HUES6 (cell line): ENCODE data around the gene GMPPA.

Source experiments
- H3K27ac ChIP-seq: 2 replicates; pipeline ENCODE4 v1.7.0; 2013; ENCODE audit warnings: low read depth, mild to moderate bottlenecking, low read length, inconsistent platforms
- H3K27me3 ChIP-seq: 2 replicates; pipeline ENCODE4 v1.6.1; 2013; ENCODE audit warnings: low read length; ENCODE audit not compliant: control insufficient read depth, insufficient read depth
- H3K36me3 ChIP-seq: 2 replicates; pipeline ENCODE4 v1.6.1; 2013; ENCODE audit warnings: low read length; ENCODE audit not compliant: control insufficient read depth, insufficient read depth
- H3K4me1 ChIP-seq: 2 replicates; pipeline ENCODE4 v1.6.1; 2013; ENCODE audit warnings: low read length; ENCODE audit not compliant: control insufficient read depth, insufficient read depth
- H3K4me3 ChIP-seq: 2 replicates; pipeline ENCODE4 v1.5.1; 2013; ENCODE audit warnings: low read depth, low read length
- H3K9ac ChIP-seq: one replicate; pipeline ENCODE4 v1.6.1; 2013; ENCODE audit warnings: mild to moderate bottlenecking, low read length
- H3K9me3 ChIP-seq: 2 replicates; pipeline ENCODE4 v1.6.1; 2013; ENCODE audit warnings: low read depth, low read length; ENCODE audit not compliant: control insufficient read depth, insufficient read depth

GMPPA gene

DNA sequence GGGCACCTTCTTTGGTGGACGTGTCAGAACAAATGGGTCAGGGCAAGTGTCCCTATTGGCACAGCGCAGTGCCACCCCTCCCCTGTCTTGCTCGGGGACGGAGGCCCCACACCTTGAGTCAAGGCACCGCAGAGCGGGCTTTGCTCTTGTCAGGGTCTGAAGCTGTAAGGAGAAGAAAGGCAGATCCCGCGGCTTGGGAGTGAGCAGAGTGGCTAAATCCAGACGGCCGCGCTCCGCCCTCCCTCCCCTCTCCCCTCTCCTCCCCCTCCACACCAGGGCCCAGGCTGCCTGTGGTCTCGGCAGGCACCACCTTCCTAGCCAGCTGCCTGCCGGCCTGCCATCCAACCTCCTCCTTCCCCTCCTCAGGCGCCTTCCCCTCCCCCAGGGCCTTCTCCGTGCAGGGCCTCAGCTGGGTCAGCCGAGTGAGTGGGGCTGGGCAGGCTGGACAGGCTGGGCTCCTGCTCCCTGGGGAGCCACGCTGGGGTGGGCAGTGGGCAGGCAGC lies 38.2 kb upstream of the GMPPA start:
- H3K27ac ChIP-seq = no peak overlapping the region
- no peaks in the 10 kb centered on the region for H3K27me3 ChIP-seq
- no peaks in the 10 kb centered on the region for H3K9me3 ChIP-seq
- peaks cover 11% of the 10 kb centered on the region for H3K36me3 ChIP-seq
- H3K4me3 ChIP-seq = peak overlapping the region; percentile 14; the same call in 1 of the 2 replicates
- H3K9ac ChIP-seq = peak overlapping the region; percentile 2
- peaks cover 39% of the 10 kb centered on the region for H3K4me1 ChIP-seq

DNA sequence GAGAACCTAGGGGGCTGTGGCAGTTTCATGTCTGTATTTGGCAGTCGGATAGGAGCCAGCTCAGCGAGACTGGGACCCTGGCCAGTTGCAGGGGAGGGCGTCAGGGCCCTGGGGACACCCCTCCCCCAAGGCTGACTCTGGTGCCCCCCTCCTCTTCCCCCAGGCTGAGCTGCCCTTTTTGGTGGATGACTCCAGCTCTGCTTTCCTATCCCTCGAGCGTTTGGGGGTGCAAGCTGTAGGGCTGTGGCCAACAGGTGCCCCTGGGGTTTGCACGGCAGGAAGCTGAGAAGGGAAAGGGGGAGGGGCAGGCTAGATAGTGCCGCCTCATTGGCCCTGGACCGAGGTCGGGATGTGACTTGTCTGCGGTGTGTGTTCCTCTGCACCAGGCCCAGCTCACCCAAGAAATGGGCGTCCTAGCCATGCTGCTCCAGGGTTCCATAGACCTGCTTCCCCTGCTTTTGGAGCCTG lies 37.6 kb upstream of the GMPPA start:
- Histone ChIP-seq H3K27ac (no peak overlapping the region), H3K27me3 (no peaks in the 10 kb centered on the region), H3K4me3 (0 out of 2 replicates have a peak overlapping the region, but pooled peaks have one; percentile 1), H3K36me3 (peaks cover 15% of the 10 kb centered on the region), H3K9me3 (no peaks in the 10 kb centered on the region), H3K9ac (no peak overlapping the region), H3K4me1 (peaks cover 39% of the 10 kb centered on the region)

DNA sequence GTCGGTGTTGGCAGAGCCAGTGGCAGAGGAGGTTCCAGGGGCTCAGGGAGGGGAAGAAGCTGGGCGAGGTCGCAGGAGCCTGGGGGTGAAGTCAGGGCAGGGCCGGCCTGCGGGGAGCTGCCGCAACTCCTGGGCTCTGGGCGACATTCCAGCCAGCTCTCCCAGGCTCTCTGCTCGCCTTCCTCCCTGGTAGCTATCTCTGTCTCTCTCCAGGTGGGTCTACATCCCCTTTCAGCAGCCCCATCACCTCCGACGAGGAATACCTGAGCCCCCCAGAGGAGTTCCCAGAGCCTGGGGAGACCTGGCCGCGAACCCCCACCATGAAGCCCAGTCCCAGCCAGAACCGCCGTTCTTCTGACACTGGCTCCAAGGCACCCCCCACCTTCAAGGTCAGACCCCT lies 37.0 kb upstream of the GMPPA start:
- Histone ChIP-seq H3K27ac (no peak overlapping the region), H3K9ac (no peak overlapping the region), H3K4me3 (no peak overlapping the region), H3K27me3 (no peaks in the 10 kb centered on the region), H3K4me1 (peaks cover 39% of the 10 kb centered on the region), H3K36me3 (peaks cover 15% of the 10 kb centered on the region), H3K9me3 (no peaks in the 10 kb centered on the region)

DNA sequence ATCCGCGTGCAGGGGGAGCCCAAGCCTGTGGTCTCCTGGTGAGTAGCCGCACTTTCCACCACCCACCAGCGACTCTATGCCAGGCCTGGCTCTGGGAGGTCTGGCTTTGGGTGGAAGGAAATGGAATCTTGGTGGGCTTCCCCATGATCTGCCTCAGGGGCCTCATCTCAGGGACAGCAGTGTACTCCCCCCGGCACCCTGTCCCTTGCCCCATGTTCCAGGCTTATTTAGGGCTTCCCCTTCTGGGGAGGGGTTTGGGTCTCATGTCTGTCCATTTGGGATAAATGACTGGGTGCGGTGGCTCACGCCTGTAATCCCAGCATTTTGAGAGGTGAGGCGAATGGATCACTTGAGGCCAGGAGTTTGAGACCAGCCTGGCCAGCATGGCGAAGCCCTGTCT lies 36.3 kb upstream of the GMPPA start:
- Histone ChIP-seq H3K4me3 (no peak overlapping the region), H3K27ac (no peak overlapping the region), H3K4me1 (peaks cover 39% of the 10 kb centered on the region), H3K9ac (no peak overlapping the region), H3K9me3 (no peaks in the 10 kb centered on the region), H3K36me3 (peaks cover 17% of the 10 kb centered on the region), H3K27me3 (no peaks in the 10 kb centered on the region)

DNA sequence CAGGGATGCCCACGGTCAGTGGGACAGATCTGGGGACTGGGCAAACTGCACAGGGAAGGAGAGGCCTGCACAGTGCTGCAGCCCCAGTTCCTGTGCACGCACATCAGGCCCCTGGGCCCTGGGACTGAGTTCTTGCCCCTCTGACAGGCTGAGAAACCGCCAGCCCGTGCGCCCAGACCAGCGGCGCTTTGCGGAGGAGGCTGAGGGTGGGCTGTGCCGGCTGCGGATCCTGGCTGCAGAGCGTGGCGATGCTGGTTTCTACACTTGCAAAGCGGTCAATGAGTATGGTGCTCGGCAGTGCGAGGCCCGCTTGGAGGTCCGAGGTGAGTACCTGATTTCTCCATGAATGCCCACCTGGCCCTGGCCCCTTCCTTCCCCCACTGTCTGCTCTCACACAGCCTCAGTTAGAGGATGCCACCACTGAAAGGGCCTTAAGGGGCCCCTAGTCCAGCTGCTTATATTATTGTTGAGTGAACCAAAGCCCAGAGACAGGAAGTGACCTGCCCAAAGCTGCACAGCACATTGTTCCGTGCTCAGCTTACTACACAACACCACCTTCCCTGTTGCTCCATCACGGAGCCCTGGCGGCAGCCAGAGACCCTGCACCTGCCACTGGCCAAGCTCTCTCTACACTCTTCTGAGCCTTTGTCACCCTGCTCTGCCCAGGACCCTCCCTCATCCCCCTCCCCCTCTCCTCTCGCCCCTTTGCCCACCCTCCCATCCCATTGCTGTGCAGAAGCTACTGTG lies 34.2 kb upstream of the GMPPA start:
- Histone ChIP-seq H3K9ac (no peak overlapping the region), H3K4me3 (no peak overlapping the region), H3K9me3 (no peaks in the 10 kb centered on the region), H3K4me1 (peaks cover 24% of the 10 kb centered on the region), H3K27me3 (no peaks in the 10 kb centered on the region), H3K36me3 (peaks cover 17% of the 10 kb centered on the region), H3K27ac (no peak overlapping the region)

DNA sequence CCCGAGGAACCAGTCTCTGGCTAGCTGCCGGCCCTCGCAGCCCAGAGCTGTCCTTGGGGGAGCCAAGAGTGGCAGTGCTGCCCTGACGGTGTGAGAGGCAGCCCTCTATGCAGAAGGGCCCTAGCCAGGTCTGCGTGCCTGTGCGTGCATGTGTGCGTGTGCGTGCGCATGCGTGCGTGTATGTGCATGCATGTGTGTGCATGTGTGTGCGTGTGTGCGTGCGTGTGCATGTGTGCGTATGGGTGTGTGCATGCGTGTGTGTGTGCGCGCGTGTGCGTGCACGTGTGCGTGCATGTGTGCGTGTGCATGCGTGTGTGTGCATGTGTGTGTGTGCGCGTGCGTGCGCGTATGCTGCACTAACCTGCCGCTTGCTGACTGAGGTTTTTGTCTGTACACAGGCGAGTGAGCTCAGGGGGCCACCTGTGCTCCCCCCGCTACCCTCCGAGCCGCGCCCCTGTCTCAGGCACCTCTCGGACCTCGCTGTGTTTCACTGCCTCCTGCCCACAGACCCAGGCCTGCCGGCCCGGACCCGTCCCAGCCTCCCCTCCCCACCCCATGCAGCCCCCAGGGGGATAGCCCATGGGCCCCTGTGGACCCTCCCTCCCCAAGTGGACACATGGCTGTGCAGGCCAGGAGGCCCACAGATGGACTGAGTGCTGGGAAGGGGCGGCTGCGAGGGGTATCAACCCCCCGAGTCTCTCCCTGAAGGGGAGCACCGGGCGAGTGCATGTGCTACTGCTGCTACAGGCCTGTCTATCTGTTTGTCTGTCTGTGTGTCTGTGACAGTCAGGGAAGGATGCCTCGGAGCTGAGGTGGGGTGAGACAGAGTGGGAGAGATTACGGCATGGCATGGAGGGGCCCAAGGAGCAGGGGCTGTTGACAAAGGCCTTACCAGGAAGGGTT lies 32.8 kb upstream of the GMPPA start:
- no peaks in the 10 kb centered on the region for H3K27me3 ChIP-seq
- peaks cover 10% of the 10 kb centered on the region for H3K4me1 ChIP-seq
- no peak overlapping the region for H3K4me3 ChIP-seq
- no peak overlapping the region for H3K27ac ChIP-seq
- peaks cover 17% of the 10 kb centered on the region for H3K36me3 ChIP-seq
- no peak overlapping the region for H3K9ac ChIP-seq
- no peaks in the 10 kb centered on the region for H3K9me3 ChIP-seq

DNA sequence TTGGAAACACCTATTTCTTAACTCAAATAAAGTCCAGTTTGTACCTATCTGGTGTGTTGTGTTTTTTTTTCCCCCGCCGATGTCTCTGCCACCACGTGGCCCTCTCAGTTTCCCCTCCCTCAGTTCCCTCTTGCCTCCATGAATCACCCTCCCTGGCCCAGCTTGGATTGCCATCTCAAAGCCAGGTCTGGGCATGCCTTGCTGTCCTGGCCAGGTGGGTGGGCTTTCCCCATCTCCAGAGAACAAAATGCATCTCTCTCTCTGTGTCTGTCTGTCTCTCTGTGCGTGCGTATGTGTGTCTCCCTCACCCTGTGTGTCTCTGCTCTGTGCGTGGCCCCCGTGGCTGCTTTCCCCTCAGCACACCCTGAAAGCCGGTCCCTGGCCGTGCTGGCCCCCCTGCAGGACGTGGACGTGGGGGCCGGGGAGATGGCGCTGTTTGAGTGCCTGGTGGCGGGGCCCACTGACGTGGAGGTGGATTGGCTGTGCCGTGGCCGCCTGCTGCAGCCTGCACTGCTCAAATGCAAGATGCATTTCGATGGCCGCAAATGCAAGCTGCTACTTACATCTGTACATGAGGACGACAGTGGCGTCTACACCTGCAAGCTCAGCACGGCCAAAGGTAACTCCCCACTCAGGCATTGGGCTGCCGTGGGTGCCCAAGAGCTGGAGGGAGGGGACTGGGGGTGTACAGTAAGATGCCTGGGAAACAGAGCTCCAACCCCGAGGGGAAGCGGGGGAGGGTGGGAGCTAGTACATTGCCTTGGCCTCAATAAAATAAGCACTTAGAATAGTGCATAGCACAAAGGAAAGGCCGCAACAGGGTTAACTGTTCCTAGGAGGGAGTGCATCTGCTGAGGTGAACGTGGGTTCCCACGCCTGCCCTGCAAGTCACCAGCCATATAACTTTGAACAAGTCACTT lies 31.6 kb upstream of the GMPPA start:
- Histone ChIP-seq H3K27ac (no peak overlapping the region), H3K9ac (no peak overlapping the region), H3K4me1 (no peaks in the 10 kb centered on the region), H3K4me3 (no peak overlapping the region), H3K36me3 (peaks cover 12% of the 10 kb centered on the region), H3K9me3 (no peaks in the 10 kb centered on the region), H3K27me3 (no peaks in the 10 kb centered on the region)

DNA sequence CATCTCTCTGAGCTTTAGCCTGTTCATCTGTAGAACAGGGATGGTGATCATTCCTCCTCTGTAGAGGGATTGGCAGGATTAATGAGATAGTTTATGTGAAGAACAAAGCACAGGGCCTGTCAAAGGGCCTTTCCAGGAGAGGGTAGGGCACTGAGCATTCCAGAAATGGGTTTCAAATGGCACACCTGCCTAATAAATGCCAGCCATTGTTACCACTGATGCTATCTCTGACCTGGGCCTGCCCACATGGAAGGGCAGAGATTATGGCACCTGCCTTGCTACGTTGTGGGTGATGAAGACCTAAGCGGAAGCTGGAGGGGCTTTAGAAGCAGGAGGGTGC lies 31.0 kb upstream of the GMPPA start:
- Histone ChIP-seq H3K4me1 (no peaks in the 10 kb centered on the region), H3K36me3 (peaks cover 9% of the 10 kb centered on the region; the same call in 1 of the 2 replicates), H3K9ac (no peak overlapping the region), H3K9me3 (no peaks in the 10 kb centered on the region), H3K4me3 (no peak overlapping the region), H3K27me3 (no peaks in the 10 kb centered on the region), H3K27ac (no peak overlapping the region)

- Histone ChIP-seq H3K27ac (no peak overlapping the region), H3K9me3 (no peaks in the 10 kb centered on the region), H3K27me3 (no peaks in the 10 kb centered on the region)
These were observed 30.1 kb upstream of the GMPPA start for GRCh38 chr2:219468410-219469185.

GRCh38 chr2:219469186-219469724 lies 29.4 kb upstream of the GMPPA start:
- H3K9ac ChIP-seq = no peak overlapping the region
- no peak overlapping the region for H3K27ac ChIP-seq
- H3K9me3 ChIP-seq = no peaks in the 10 kb centered on the region
- H3K4me1 ChIP-seq = no peaks in the 10 kb centered on the region
- H3K4me3 ChIP-seq = no peak overlapping the region
- H3K36me3 ChIP-seq = peaks cover 9% of the 10 kb centered on the region; the same call in 1 of the 2 replicates
- H3K27me3 ChIP-seq = no peaks in the 10 kb centered on the region

More at GRCh38 chr2:219468410-219469185, 30.1 kb upstream of the GMPPA start:
- Histone ChIP-seq H3K4me3 (no peak overlapping the region), H3K4me1 (no peaks in the 10 kb centered on the region), H3K9ac (no peak overlapping the region), H3K36me3 (peaks cover 9% of the 10 kb centered on the region; the same call in 1 of the 2 replicates)
